ENCODE measurements around the gene DIAPH1. TPM values are rescaled to one million over a fixed set of nuclear protein-coding genes. Genes with fewer than 3 reads are reported as not detected.

The DIAPH1 gene
- 58.8 and 101 TPM in 2 replicates for total RNA-seq

DNA sequence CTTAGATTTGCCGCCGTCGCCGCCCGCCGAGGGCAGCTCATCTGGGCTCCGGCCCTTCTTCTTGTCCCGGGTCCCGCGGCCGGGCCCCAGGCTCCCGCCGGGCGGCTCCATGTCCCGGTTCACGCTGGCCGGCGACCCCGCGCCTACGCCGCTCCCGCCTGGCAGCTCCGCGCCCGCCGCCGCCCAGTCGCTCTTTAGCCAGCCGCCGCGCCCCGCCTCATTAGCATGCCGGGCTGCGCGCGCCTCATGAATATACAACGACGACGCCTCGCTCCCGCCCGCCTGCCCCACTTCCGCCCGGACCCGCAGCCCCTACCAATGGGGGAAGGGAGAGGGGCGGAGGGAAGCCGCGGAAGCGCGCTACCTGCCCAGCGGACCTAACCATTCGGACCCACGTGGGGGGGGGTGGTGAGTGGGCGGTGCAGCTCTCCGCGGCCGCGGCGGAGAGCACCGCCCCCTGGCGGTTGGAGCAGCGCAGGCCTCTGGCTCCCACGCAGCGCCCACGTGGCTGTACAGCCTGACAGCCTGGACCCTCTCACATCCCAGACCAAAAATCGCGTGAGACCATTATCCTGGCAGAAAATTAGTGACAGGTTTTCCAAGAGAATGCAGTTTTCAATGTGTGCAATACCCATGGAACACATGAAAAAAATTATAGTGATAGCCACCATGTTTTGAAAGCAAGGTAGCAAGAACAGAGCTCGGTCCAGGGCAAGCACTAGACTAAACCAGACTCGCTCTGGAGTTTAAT, at the start of gene DIAPH1:
DIAPH1 (minus strand) TSS at position 197 of the 751 bp plus-strand sequence; CDS start at position 111, 86 bp downstream.

DNA sequence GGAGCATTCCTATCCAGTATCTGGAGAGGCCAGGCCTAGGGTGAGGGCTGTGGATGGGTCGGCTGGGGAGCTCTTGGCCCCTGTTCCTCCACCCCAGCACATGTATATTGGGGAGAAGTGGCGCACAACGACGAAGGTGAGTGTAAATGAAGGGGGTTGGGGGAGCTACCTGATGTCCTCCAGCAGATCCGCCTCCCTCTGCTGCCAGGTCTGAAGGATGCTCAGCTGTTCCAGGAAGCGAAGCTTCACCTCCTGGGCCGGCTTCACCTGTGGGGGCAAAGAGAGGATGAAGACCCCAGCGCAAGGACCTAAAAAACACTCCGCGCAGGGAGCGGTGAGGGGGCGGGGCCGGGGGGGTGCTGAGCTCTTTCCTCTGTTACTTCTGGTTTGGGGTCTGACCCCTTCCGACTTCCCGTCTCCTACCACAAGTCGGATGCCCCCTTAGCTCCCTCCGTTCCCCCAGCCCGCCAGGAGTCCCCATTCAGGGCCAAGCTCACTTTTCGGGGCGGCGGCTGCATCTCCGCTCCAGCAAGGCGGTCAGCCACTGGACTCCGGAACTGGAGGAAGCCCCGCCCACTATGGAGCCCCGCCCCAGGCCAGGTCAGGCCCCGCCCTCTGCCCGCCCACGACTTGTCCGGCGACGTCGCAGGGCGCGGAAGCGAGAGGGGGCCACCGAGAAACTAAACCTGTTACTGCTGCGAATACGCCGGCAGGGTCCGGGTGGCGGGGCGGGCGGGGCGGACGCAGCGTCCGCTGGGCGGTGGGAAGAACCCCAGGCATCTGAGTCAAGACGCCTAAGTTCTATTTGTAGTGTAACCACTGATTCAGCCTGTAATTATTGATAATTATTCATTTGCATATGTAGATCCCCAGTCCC, 32.3 kb upstream of the DIAPH1 start, which contains the start of gene FCHSD1:
FCHSD1 (minus strand) TSS at position 568 of the 877 bp plus-strand sequence; CDS start at position 518, 50 bp downstream.

DNA sequence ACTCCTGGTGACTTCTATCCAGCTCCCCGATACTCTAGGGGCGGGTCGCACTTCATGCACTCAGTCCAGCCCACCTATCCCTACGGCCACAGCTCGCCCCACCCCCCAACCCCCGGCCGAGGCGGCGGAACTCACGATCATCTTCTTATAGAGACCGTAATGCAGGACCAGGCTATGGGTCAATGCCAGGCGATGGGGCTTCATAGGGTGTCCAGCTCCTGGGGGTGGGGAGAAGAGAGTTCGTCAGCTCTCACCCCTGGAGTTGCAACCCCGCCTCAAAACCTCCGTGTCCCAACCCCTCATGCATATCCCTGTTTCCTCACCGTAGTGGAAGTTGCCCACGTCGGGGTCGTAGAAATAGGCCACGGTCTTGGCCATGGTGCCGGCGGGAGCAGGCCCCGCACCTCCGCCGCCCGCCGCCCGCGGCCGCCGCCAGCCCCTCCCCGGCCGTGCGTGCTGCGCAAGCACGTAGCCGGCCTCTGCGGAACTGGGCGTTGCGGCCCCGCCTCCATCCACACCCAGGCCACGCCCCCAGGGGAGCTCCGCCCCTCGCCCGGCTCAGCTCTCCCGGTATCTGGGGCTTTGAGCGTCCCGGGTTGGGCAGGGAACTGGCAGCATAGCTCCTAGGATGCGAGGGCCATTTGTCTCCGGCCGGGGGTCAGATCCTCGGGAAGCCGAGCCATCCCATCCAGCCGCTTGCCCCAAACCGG, 17.8 kb upstream of the DIAPH1 start, which contains the start of the genes HDAC3 and RELL2:
HDAC3 (minus strand) TSS at position 437 of the 710 bp plus-strand sequence; CDS start at position 378, 59 bp downstream.
RELL2 (plus strand) TSS at position 585 of the 710 bp plus-strand sequence. CDS start 1,229 bp downstream, outside the sequence.

DNA sequence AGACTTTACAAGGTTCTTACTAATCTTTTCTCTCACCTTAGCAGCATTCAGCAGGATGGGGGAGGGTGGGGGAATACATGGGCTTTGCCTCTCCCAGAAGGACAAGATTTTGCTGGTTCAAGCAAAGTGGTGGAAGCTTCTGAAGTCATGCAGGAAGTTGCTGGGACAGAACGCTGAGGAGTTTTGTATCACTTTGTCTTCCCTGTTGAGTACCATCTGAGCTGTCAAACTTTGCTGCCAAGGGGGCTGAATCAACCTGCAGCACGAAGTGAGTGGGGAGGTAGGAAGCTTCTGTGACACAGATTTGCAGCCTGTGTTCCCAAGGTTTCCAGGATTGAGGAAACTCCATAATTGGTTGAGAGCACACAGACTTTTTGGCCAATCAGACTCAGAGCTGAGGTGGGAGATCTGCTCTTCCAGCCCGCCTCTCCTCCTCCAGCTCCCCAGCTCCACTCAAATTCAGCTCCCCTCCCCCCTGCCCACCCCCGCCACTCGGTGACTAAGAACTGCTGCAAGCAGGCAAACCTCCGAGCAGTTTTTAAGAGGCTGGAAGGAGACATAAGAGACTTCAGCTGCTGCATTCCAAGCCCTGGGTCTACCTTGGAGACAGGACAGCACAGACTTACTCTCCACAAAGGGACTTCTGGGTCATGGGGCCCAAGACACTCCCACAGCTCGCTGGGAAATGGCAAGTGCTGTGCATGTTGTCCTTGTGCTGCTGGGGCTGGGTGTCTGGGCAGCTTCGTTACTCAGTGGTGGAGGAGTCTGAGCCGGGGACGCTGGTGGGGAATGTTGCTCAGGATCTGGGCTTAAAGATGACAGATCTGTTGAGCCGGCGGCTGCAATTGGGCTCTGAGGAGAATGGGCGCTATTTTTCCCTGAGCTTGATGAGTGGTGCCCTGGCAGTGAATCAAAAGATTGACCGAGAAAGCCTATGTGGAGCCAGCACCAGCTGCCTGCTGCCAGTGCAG, 129.9 kb downstream of the DIAPH1 start, which contains the start of gene PCDHGC5:
PCDHGC5 (plus strand) TSS at position 491 of the 971 bp plus-strand sequence; CDS start at position 651, 160 bp downstream.

DNA sequence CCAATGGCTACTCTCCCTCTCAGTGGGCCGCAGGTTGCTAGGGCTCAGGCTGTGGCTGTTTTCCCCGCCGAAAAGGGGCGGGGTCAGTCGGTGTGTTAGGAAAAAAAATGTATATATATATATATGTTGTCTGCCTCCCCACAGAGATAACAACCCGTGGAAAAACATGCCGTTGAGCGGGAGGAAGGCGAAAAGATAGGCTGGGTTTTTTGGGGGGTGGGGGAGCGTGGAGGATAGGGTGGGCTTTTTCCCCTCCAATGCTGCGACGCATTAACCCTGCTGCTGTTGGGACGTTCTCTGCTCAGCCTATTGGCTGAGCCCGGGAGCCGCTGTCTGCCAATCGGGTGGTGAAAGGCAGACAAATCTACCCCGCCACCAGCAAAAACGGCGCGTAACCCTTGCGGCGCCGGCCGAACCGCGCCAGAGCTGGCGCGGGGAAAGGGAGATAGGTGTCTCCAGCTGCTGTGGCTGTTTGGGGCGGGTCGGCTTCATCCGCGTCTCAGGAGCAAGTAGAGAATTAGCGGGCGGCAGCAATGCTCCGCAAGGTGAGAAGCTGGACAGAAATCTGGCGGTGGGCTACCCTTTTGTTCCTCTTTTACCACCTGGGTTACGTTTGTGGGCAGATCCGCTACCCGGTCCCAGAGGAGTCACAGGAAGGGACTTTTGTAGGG, 134.0 kb downstream of the DIAPH1 start, which contains the start of gene PCDHGC4:
PCDHGC4 (plus strand) TSS at position 390 of the 671 bp plus-strand sequence; CDS start at position 534, 144 bp downstream.

DNA sequence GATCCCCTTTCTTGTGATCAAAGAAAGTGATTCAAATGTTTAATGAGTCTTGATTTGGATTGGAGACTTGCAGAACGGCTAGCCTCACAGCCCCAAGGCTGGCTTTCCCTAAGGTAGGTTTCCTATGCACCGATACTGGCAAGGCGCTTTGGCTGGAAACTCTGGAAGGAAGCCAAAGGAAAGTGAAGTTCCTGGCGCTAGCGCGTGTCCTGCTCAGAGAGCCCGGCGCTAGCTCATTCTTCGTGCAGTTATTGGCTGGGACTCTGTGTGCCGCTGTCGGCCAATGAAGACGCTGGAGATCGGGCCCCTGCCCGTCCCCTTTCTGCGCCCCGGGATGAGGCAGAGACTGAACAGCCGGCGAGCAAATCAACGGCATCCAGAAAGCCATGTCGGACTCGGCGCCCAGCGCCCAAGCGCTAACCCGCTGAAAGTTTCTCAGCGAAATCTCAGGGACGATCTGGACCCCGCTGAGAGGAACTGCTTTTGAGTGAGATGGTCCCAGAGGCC, 143.1 kb downstream of the DIAPH1 start, which contains the start of gene PCDHGC3:
PCDHGC3 (plus strand) TSS at position 342 of the 507 bp plus-strand sequence; CDS start at position 493, 151 bp downstream.

Other genes with a start within 250 kb of the DIAPH1 start
- gene PCDHGB3, start 248.8 kb downstream of the DIAPH1 start, total RNA-seq = 0.98 and 3.8 TPM in 2 replicates
- gene PCDHGA6, start 245.1 kb downstream of the DIAPH1 start, total RNA-seq = 1.6 and 5.6 TPM in 2 replicates
- gene PCDHGA7, start 236.3 kb downstream of the DIAPH1 start, total RNA-seq = 0.49 and 4.1 TPM in 2 replicates
- gene PCDHGB4, start 231.3 kb downstream of the DIAPH1 start, total RNA-seq = 4.2 and 7.1 TPM in 2 replicates
- under 0.01 and 0.89 TPM in 2 replicates for gene PCDHGA8, start 226.4 kb downstream of the DIAPH1 start, total RNA-seq
- gene PCDHGB5, start 221.1 kb downstream of the DIAPH1 start, total RNA-seq = 10.6 and 15.8 TPM in 2 replicates
- gene PCDHGA9, start 216.2 kb downstream of the DIAPH1 start, total RNA-seq = 0.98 and 6.1 TPM in 2 replicates
- 2.0 and 6.3 TPM in 2 replicates for gene PCDHGB6, start 211.0 kb downstream of the DIAPH1 start, total RNA-seq
- 2.8 and 10.5 TPM in 2 replicates for gene PCDHGA10, start 206.0 kb downstream of the DIAPH1 start, total RNA-seq
- gene PCDHGB7, start 201.3 kb downstream of the DIAPH1 start, total RNA-seq = 5.1 and 18.1 TPM in 2 replicates
- 5.4 and 10.4 TPM in 2 replicates for gene PCDHGA11, start 197.9 kb downstream of the DIAPH1 start, total RNA-seq
- gene PCDHGA12, start 188.5 kb downstream of the DIAPH1 start, total RNA-seq = 3.4 and 13.8 TPM in 2 replicates
- 36.5 and 60.1 TPM in 2 replicates for gene PCDHGC3, start 143.0 kb downstream of the DIAPH1 start, total RNA-seq
- gene PCDHGC4, start 134.0 kb downstream of the DIAPH1 start, total RNA-seq = 0.38 and 0.81 TPM in 2 replicates
- gene PCDHGC5, start 129.9 kb downstream of the DIAPH1 start, total RNA-seq = 0.33 and 1.4 TPM in 2 replicates
- 48.2 and 49.1 TPM in 2 replicates for gene HDAC3, start 17.8 kb upstream of the DIAPH1 start, total RNA-seq
- gene RELL2, start 18.0 kb upstream of the DIAPH1 start, total RNA-seq = 4.6 and 5.8 TPM in 2 replicates
- gene FCHSD1, start 32.4 kb upstream of the DIAPH1 start, total RNA-seq = 11.9 and 16.1 TPM in 2 replicates
- 6.0 and 7.2 TPM in 2 replicates for gene ARAP3, start 63.2 kb upstream of the DIAPH1 start, total RNA-seq

Data from mesangial cell (primary cell).